Measurements from ENCODE around the gene PLXNA4.

The PLXNA4 gene

GRCh38 chr7:132520591-132521280, 55.5 kb downstream of the PLXNA4 start:
- no peak for TF ChIP-seq GATA2 (IDR thresholded peaks at IDR 0.05; ENCODE audit: low read depth, low read length)

- no peak for TF ChIP-seq GATA3 (IDR thresholded peaks at IDR 0.05; ENCODE audit: low read depth, low read length)
- TF ChIP-seq GATA2 (IDR thresholded peaks at IDR 0.05; ENCODE audit: low read depth, low read length), result no peak
These were observed 56.3 kb downstream of the PLXNA4 start for GRCh38 chr7:132519936-132520335.

- TF ChIP-seq GATA2 (IDR thresholded peaks at IDR 0.05; ENCODE audit: low read depth, low read length) (no peak), GATA3 (IDR thresholded peaks at IDR 0.05; ENCODE audit: low read depth, low read length) (no peak)
These were observed 57.5 kb downstream of the PLXNA4 start for GRCh38 chr7:132518839-132519173.

- TF ChIP-seq GATA3 (IDR thresholded peaks at IDR 0.05; ENCODE audit: low read depth, low read length) (no peak), GATA2 (IDR thresholded peaks at IDR 0.05; ENCODE audit: low read depth, low read length) (no peak)
These were observed 58.0 kb downstream of the PLXNA4 start for GRCh38 chr7:132518102-132518838.

DNA sequence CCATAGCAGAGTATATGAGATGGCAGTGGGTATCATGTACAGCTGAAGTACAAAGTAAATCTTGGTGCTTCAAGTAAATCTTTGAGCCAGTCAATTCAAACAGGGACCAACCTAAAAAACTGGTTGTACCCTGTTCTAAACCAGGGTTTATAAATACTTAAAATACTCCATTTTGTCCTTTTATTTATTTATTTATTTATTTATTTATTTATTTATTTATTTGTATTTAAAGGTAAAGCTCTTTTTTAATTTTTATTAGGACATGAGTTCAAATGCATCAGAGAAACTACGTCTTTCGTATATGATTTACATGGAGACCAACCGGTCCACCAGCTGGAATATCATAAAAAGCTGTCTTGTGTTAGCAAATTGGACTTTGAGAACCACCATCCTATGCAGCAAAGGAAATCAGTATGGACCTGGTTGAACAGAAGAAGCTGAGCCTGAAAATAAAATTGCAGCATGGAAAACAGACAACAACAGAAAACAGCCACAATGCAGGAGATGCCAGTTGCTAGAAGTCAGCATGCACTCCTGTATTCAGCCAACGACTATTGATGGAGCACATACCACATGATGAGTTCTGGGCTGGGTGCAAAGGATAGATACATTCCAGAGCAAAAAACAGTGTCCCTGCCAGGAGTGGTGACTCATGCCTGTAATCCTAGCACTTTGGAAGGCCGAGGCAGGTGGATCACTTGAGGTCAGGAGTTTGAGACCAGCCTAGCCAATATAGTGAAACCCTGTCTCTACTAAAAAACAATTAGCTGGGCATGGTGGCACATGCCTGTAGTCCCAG, 60.0 kb downstream of the PLXNA4 start:
- no peak for TF ChIP-seq GATA2 (IDR thresholded peaks at IDR 0.05; ENCODE audit: low read depth, low read length)
- TF ChIP-seq GATA3 (IDR thresholded peaks at IDR 0.05; ENCODE audit: low read depth, low read length), result no peak

DNA sequence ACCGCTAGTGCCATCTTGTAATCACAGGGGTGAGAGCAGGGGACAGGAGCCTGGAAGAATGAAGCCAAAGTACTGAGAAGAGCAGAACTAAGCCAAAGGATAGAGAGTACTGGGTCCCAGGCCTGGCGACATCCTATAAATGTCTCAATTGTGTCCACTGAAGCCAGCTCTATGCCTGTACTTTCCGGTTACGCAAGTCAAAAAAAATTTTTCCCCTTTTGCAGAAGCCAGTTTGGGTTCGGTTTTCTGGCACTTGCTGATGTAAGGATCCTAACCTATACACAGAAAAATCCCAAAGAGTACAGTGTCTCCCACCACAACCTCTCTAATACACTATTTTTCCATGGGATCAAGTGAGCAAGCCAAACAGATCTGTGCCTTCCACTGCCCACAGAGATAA, 61.1 kb downstream of the PLXNA4 start:
- TF ChIP-seq GATA3 (IDR thresholded peaks at IDR 0.05; ENCODE audit: low read depth, low read length), result no peak
- TF ChIP-seq GATA2 (IDR thresholded peaks at IDR 0.05; ENCODE audit: low read depth, low read length), result no peak

DNA sequence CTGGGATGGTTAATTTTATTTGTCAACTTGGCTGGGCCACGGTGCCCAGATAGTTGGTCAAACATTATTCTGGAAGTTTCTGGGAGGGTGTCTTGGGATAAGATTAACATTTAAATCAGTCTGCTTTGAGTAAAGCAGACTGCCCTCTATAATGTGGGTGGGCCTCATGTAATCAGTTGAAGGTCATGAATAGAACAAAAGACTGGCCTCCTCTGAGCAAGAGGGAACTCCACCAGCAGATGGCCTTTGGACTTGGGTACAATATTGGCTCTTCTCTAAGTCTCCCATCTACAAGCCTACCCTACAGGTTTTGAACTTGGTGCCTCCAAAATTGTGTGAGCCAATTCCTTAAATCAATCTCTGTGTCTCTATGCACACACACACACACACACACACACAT, 61.8 kb downstream of the PLXNA4 start:
- TF ChIP-seq GATA3 (IDR thresholded peaks at IDR 0.05; ENCODE audit: low read depth, low read length) (no peak), GATA2 (IDR thresholded peaks at IDR 0.05; ENCODE audit: low read depth, low read length) (no peak)

GRCh38 chr7:132511921-132512320, 64.3 kb downstream of the PLXNA4 start:
- no peak for TF ChIP-seq GATA3 (IDR thresholded peaks at IDR 0.05; ENCODE audit: low read depth, low read length)
- no peak for TF ChIP-seq GATA2 (IDR thresholded peaks at IDR 0.05; ENCODE audit: low read depth, low read length)

- TF ChIP-seq GATA3 (IDR thresholded peaks at IDR 0.05; ENCODE audit: low read depth, low read length), result no peak
- no peak for TF ChIP-seq GATA2 (IDR thresholded peaks at IDR 0.05; ENCODE audit: low read depth, low read length)
These were observed 64.9 kb downstream of the PLXNA4 start for GRCh38 chr7:132511387-132511786.

DNA sequence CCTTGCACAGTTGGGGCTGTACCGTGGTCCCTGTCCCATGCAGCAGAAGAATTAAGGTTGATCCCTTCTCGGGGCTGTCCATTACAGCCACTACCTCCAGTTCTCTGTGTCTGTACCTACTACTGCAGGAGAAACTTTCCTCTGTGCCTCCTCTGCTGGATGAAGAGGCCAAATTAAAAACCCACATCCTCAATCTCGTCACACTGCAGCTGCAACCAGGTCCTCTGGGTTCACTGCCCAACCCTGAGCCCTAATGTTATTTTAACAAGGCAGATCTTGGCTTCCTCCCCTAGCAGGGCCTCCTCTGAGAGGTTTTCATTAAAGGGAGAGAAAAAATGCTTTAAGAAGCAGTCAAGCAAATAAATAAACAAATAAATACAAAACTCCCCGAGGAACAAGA, 66.6 kb downstream of the PLXNA4 start:
- TF ChIP-seq GATA3 (IDR thresholded peaks at IDR 0.05; ENCODE audit: low read depth, low read length) (no peak), GATA2 (IDR thresholded peaks at IDR 0.05; ENCODE audit: low read depth, low read length) (no peak)

DNA sequence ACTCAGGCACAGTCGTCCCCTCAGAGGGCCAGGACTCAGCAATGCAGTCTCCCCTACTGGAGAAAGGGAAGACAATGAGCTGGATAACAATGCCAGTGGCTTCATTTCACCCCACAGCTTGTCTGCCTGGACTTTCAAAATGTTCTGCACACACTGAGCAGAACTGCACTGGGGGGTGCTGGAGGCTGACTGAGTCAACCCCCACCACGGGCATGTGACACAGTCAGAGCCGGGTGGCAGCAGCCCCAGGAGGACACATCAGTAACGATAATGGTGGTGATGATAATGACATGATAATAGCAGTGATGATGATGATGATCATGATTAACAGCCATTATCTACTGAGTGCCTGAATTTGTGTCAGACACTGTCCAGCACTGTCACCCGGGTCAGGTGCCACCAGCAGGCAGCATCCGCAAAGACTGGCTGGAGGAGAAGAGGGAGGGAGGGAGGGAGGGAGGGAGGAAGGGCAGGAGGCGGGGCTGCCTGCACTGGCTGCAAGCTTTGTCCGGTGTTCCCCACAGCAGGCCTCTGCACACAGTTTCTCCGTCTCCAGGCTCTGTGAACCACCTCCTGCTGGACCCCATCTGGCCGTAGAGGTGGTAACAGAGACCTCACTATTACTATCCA, 67.4 kb downstream of the PLXNA4 start:
- TF ChIP-seq GATA3 (IDR thresholded peaks at IDR 0.05; ENCODE audit: low read depth, low read length) (no peak), GATA2 (IDR thresholded peaks at IDR 0.05; ENCODE audit: low read depth, low read length) (no peak)

GRCh38 chr7:132504852-132505251, 71.4 kb downstream of the PLXNA4 start:
- peak; percentile 56 for TF ChIP-seq GATA2 (IDR thresholded peaks at IDR 0.05; ENCODE audit: low read depth, low read length)
- no peak for TF ChIP-seq GATA3 (IDR thresholded peaks at IDR 0.05; ENCODE audit: low read depth, low read length)

GRCh38 chr7:132504071-132504470, 72.2 kb downstream of the PLXNA4 start:
- TF ChIP-seq GATA3 (IDR thresholded peaks at IDR 0.05; ENCODE audit: low read depth, low read length), result no peak
- TF ChIP-seq GATA2 (IDR thresholded peaks at IDR 0.05; ENCODE audit: low read depth, low read length), result no peak

DNA sequence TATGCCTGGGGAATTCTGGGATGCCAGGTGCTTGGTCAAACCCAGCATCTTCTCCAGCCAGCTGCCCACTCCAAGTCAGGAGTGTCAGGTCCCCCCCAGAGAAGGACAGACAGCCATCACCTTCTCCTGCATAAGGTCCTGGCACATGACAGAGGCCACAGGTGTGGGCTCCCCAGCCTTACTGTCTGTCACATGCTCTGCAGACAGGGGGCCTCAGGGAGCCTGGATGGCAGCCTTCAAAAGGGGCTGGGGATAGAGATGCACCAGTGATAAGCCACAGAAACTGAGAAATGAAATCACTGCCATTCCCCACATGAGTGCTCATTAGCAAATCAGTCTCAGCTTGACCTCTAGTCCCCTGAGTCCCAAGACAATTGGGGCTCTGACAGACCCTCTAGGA, 72.9 kb downstream of the PLXNA4 start:
- TF ChIP-seq GATA3 (IDR thresholded peaks at IDR 0.05; ENCODE audit: low read depth, low read length), result no peak
- TF ChIP-seq GATA2 (IDR thresholded peaks at IDR 0.05; ENCODE audit: low read depth, low read length), result peak; percentile 41; the same call in 1 of the 2 replicates

Data from SH-SY5Y (cell line).